Stimulated activated CD4-positive, alpha-beta T cell treated with anti-CD3 and anti-CD28 coated beads, TNF-alpha, amount 100 ng/mL, for 48 hours (primary cell): ENCODE data around the gene POLH.

Source experiments
- DNase-seq, 3 donors: peaks; one replicate each; pipeline ENCODE4 v3.0.0-alpha.2; 2020; ENCODE audit warnings: low read depth in 3 of 3

POLH gene

GRCh38 chr6:43606019-43606418 is 30.0 kb downstream of the POLH start:
- DNase-seq: no peak

DNA sequence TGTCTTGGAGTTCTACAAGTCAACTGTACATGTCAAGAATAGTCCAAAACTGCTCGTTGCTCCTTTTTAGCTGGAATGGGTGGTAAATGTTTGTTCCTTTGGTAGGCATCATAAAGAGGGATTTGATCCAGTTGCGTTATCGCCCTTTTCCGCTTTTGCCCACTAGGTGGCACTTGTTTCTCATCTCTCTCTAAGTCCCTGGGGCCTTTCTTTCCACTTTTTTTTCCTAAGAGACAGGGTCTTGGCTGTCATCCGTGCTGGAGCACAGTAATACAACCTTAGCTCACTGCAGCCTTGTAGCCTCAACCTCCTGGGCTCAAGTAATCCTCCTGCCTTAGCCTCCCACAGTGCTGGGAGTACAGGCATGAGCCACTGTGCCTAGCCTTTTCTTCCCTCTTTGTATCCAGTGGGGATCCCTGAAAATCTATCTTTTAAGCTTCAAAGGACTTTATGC is 32.4 kb downstream of the POLH start:
- peak; percentile 15 to 38 (median 25) for DNase-seq

DNA sequence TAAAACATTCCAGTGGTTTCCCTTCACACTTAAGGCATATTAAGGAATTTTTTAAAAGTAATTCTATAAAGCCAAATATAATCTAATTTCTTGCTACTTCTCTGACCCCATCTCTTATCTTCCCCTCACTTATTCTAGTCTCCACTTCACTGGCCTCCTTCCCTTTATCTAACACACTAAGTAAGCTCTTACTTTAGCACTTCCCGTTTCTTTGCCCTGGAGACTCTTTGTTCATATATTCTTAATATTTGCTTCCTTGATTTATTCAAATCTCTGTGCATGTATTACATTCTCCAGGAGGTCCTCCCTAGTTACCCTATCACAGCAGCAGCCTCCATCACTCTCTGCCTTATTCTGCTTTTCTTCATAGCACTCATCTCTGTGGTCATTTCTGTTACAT is 32.8 kb downstream of the POLH start:
- DNase-seq: no peak

DNA sequence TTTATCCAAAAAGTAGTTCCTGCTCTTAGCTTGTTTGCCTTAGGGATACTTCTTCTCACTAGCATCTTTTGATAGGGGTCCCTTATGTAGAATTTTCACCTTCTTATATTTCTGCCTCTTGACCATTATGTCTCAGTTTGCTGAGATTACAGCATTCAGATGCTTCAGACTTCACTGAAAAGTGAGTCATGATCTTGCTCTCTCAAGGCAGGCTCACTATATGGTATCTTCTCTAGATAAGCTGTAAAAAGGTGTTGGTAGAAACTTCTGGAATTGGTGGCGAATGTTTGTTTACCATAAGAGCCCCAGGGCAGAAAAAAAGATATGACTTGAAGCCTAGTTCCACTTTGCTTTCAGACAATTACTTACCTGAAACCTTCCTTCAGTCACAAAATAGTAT is 33.4 kb downstream of the POLH start:
- no peak for DNase-seq

DNA sequence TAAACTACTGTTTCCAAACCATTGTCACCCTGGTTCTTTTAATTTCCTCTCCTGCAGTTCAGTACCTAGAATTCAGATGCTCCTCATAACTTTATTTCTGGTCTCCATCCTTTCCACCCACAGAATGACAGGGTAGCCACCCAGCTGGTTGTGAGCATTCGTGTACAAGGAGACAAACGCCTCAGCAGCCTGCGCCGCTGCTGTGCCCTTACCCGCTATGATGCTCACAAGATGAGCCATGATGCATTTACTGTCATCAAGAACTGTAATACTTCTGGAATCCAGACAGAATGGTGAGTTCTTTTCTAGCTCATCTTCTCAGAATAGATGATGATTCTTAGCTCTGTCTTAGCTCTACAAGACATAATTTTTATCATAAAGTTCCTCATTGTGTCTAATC is 34.4 kb downstream of the POLH start:
- DNase-seq: no peak

DNA sequence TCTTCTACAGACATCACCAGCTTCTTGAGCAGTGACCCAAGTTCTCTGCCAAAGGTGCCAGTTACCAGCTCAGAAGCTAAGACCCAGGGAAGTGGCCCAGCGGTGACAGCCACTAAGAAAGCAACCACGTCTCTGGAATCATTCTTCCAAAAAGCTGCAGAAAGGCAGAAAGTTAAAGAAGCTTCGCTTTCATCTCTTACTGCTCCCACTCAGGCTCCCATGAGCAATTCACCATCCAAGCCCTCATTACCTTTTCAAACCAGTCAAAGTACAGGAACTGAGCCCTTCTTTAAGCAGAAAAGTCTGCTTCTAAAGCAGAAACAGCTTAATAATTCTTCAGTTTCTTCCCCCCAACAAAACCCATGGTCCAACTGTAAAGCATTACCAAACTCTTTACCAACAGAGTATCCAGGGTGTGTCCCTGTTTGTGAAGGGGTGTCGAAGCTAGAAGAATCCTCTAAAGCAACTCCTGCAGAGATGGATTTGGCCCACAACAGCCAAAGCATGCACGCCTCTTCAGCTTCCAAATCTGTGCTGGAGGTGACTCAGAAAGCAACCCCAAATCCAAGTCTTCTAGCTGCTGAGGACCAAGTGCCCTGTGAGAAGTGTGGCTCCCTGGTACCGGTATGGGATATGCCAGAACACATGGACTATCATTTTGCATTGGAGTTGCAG is 37.9 kb downstream of the POLH start:
- no peak for DNase-seq

- no peak for DNase-seq
Measured at GRCh38 chr6:43614396-43614730, 38.4 kb downstream of the POLH start.

- no peak for DNase-seq
Measured at GRCh38 chr6:43616725-43617472, 40.9 kb downstream of the POLH start.

DNA sequence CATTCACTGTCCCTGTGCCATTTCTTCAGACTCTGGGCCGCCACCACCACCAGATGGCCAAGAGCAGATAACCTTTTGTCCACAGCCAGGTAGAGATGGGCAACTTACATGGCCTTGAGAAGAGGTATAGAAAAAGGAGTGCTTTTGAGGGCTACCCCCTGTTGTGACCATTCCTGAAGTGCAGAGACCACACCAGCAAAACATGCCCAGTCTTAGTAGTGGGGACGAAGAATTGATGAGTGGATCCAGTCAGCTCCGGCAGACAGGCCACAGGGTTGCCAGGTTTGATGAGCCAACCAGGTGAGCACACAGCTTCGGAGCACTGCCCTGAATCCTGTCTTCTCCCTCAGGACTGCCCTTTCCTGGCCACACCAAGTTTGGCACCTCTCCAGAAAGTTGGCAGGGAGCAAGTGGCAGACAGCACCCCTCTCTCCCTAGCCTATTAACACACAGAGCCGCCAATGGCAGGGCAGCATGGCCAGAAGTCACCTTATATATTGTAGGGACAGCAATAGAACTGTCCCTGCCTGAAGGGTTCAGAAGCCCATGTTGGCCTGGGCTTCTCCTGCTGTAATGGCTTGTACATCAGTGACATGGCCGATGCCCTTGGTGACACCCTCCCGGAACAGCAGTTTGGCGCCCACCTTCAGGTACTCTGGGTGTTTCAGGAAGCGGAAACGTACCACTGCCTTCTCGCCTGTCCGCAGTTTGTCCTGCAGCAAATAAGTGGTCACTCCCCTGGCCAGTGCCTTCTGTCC is 45.3 kb downstream of the POLH start:
- no peak for DNase-seq

DNA sequence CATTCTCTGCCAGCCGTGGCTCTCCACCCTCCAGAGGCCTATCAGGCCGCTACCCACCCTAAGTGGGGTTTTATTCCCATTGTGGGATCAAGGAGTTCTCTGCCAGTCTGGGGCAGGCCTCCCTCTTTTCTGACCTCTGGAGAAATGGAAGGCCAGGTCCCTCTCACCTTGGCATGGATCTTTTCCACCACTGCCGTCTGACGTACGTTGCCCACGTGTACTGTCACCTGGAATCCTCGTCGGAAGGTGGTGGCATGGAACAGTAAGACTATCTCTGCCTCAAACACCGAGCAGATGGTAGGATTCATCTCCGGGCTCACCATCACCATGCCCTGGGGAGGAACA is 45.8 kb downstream of the POLH start:
- DNase-seq: no peak

DNA sequence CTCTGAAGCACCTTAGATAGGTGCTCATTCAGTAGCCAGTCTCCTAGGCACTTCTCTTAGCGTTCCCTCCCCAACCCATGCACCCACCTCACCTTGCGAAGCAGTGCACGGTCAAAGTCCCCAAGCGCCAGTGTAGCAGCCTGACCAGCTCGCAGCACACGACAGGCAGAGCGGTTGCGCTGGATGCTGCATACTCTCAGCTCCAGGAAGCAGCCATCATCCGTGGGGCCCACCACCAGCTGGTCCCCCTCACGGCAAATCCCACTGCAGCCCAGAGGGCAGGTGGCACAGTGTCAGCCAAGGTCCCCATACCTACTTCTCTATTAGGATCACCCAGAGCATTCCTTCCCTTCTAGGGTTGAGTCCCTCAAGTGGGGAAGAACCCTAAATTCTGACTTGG is 46.6 kb downstream of the POLH start:
- DNase-seq: no peak

DNA sequence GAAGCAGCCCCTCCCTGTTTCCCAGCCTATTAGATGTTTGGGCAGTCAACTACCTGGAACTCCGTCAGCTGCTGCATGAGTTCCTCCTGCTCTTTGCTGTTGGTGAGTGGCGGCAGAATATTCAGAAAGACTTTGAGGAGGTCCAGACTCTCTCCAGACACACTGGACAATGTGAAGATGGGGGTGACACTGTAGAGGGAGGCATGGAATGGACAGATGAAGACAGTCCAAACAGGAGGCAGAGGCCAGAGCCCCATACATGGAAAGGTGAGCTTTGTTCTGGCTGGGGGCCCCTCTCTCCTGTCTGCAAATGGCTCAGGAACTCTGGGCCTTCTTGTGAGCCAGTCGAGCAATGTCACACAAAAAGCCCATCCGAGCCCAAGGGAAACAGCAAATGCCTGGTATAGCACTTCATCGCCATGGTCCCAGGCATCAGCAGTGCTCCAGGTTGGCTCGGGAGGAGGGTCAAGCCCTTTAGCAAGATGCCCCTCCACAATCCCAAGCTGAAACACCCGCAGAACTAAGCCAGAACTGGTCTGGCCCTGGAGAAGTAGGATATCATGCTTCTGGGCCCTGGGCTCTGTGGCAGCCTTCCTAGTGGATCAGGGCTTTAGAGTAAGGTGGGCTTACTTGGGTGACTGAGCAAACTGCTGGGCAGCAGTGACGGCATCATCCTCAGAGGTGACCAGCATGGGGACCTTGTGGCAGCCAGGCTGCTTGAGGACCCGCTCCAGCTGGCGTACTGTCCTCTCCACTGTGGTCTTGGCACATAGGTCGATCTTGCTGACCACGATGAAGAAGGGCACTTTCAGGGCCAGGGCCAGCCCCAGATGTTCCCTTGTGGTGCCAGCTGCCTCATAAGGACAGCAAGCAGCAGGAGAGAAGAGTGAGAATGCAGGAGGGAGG is 48.1 kb downstream of the POLH start:
- no peak for DNase-seq

DNA sequence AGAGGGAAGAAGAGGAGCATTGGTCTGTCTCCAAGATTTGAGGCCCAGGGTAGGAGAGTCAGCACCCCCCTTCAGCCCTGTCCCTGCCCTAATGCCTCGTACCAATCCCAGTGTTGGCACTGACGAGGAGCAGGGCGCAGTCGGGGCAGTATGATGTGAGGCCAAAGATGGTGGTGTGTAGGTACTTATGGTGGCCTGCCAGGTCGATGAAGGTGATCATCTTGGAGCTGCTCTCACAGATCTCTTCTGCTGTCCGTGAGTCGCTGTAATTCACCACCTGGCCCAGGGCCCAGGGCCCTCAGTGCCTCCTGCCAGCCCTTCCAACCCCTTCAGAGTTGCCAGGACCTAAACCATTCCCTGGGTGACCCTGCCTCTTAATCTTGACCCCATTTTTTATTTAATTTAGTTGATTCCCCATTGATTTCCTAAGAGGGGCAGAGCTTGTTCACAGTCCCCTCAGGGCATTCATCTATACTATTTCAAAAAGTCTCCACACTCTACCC is 48.9 kb downstream of the POLH start:
- no peak for DNase-seq

GRCh38 chr6:43625393-43625992 is 49.5 kb downstream of the POLH start:
- DNase-seq: no peak

DNA sequence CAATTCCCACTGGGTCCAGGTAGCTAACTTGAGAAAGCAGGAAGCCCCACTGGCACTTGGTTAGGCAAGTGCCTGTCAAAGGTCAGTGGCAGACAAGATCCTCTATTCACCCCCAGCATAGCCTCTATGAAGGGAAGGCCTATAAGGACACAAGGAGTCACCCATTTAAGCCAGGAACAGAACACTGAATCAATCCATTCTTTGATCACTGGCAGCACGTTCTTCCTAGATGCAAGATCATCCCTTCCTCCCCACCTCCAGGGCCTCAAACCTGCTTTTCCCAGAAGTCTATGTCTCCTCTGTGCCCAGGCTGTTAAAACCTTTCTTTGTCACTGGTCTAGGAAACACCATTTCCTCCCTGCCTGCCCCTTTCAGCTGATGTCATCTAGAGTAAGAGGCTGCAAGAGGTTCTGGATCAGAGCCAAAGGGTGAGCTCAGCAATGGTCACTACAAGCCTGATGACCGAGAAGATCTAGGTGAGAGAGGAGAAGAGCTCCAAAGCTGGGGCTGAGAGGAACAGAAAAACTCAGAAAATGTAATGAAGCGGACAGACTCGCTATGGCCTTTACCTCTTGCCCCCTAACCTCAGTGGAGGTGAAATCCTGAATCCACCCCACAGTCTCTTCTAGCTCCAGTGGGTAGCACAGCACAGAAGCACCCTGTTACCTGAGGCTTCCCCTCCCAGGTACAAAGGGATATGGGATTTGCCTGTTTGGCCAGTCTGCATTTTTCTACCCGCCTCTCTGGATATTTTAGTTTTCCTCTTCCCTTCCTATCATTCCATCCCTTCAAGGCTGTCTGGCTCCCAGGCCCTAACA is 51.2 kb downstream of the POLH start:
- DNase-seq: no peak

DNA sequence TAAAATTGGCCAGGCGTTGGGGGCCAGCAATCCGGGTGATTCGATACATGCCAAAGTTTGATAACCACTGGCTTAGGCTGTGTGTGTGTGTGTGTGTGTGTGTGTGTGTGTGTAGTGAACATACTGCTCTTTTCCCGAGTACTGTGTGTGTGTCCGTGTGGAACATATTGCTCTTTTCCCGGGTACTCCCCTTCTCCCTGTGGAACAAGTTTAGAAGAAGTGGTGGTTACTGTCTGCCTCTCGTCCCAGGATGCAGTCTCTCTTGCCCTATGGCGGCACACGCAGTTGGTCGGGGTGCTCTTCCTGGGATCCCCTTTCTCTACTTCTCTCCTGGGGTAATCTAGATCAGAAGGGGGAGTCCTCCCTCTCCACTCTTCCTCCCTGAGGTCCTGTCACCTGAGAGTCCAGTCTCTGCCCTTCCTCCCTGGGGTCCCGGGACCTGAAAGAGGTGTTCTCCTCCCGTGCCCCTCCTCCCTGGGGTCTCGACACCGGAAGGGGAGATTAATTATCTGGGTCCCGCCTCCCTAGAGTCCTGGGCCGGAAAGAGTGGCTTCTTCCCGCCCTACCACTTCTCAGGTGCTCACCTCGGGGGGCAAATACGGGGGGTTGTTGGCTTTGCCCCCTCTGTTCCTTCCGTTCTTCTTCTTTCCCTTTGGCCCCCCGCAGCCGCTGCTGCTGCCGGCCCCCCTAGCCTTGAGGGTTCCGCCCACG is 52.6 kb downstream of the POLH start:
- peak in 1 of 3 donors; percentile 40 for DNase-seq

- DNase-seq: peak; percentile 91 to 96 (median 91)
Measured at GRCh38 chr6:43629104-43629504, 53.1 kb downstream of the POLH start, which contains the start of gene GTPBP2. Gene GTPBP2, minus strand, starts transcription at chr6:43629264. Its CDS starts 102 bp downstream, at chr6:43629162.

- DNase-seq: peak; percentile 82 to 88 (median 87)
Measured at GRCh38 chr6:43629505-43630300, 53.7 kb downstream of the POLH start.
